GM19193 (cell line): Measurements from ENCODE around the gene ADPRHL1.

ENCODE experiments used
- POLR2A ChIP-seq: IDR thresholded peaks from 4 replicates; pipeline ENCODE4 v1.6.1; 2011; ENCODE audit not compliant: insufficient read depth, insufficient read length; ENCODE audit errors: extremely low read depth

The ADPRHL1 gene

DNA sequence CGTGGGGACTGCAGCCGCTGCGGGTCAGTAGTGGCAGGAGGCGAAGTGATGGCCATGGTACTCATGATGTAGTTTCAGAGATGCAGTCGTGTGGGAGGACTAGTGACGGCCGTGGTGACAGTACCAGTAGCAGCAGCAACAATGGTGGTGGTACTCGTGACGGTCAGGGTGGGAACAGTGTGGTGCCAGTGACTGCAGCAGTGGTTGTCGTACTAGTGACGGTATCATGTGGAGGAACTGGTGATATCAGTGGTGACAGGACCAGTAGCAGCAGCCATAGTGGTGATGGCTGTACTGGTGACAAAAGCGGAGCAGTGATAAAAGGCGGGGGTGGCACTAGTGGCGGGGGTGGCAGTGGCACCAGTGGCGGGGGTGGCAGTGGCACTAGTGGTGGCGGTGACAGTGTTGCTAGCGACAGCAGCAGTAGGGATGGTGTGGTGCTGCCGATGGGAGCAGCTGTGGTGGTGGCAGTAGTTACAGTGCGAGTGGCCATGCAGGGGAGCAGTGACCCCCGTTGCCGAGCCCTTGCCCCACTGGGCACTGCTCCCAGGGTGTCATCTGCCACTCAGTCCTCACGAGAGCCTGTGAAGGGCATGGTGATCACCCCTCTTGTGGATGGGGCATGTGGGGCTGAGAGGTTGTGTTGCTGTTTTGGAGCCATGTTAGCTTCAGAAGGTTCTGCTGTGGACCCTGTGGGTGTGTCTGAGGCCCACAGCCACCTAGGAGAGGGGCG is 22.7 kb downstream of the ADPRHL1 start:
- no peak for TF ChIP-seq POLR2A

DNA sequence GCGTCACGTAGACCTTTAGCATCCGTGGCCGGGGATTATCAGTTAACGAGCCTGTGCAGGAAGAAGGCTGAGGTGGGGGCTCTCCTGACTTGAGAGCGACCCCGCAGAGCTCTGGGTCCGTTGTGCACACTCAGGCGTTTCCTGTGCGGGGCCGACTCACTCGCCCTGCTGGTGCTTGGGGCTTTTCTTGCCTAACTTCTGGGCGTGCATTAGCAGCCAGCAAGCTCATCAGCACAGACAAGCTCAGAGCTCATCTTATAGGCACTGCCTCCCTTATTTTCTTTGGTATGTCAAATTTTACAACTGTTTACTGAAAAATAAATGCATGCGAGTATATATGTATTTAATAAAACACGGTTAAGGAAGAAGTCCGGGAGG is 23.7 kb downstream of the ADPRHL1 start:
- TF ChIP-seq POLR2A: no peak

DNA sequence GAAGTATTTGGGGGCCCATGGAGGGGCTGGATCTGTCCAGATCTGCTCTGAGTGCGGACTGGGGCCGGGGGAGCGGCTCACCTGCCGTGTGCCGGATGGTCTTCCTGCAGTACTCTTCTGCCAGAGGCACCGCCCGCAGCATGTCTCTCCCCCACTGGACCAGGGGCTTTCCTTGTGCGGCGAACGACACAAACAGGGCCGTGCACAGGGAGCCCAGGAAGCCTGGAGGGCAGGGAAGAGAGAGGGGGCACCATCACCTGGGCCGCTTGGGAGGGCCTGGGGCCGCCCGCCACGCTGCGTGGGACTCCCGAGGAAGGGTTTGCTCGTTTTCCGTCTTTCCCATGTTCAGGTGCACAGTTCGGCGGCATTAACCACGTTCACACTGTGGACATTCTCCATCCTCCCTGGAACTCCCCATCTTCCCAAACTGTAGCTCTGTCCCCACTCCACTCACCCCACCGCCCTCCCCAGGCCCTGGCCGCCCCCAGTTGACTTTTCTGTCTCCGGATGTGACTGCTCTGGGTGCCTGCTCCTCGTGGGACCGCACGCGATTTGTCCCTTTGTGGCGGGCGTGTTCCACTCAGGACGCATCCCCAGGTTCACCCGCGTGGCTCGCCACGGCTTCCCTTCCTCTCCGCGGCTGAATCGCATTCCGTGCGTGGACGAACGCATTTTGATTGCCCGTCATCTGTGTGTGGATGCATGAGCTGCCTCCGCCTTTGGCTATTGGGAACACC is 24.2 kb downstream of the ADPRHL1 start:
- no peak for TF ChIP-seq POLR2A

DNA sequence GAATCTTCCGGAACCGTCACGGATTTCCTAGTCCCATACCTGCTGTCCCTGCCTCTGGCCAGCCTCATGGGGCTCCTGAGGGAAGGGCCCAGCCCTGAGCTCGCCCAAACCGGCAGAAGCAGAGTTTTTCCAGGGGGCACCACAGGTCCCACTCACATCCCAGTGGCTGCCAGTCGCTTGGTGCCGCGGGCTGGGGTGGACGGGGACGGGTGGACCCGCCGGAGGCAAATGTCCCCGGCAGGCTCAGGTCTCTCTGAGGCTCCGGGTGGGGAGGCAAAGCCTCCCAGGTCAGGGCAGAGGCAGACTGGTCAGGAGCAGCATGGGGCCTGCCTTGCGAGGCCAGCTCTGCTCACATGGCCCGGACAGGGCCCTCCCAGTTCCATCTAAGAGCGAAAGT is 24.8 kb downstream of the ADPRHL1 start:
- TF ChIP-seq POLR2A: no peak

DNA sequence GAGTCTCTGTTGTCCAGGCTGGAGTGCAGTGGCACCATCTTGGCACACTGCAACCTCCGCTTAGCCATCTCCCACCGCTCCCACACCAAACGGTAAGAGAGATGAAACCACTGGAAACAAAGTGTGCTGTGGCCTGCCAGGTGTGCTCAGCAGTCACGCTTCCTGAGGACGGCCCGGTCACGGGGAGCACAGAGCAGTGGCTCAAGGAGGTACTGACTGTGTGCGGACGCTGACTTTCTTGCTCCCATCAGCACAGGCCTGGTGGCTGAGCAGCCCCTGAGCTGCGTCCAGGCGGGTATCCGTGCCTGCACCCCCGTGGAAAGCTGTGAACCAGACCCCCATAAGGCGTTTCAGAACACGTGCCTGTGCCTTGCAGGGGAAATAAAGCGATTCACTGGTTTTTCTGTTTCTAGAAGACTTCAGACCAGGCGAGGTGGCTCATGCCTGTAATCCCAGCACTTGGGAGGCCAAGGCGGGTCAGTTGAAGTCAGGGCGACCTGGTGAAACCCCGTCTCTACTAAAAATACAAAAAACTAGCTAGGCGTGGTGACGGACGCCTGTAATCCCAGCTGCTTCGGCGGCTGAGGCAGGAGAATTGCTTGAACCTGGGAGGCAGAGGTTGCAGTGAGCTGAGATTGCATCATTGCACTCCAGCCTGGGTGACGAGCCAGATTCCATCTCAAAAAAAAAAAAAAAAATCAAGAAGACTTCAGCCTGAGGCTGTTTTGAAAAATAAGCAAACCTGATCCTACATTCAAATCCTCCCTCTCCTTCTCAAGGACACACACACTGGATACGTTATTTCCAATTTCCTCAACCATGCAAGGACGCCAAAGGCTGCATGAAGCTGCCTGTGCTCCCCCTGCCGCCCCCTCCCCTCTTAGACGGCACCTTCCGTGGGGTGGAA is 25.5 kb downstream of the ADPRHL1 start:
- TF ChIP-seq POLR2A: no peak

DNA sequence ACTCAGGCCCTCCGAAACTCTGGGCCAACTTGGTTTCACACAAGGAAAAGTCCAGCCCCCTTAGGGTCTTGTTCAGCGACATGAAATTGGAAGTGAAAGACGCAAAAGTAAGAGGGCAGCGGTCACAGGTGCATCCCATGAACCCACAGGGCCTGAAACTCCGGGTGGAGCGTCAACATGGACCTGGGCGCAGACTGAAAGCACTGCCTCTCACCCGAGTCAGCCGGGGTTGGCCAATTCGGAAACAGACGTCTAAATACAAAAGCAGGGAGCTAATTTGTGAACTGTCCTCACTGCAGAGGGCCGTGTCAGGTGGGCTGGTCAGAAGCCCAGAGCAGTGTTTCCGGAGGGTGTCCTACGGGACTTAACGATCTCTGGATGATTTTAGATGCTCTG is 26.7 kb downstream of the ADPRHL1 start:
- no peak for TF ChIP-seq POLR2A

DNA sequence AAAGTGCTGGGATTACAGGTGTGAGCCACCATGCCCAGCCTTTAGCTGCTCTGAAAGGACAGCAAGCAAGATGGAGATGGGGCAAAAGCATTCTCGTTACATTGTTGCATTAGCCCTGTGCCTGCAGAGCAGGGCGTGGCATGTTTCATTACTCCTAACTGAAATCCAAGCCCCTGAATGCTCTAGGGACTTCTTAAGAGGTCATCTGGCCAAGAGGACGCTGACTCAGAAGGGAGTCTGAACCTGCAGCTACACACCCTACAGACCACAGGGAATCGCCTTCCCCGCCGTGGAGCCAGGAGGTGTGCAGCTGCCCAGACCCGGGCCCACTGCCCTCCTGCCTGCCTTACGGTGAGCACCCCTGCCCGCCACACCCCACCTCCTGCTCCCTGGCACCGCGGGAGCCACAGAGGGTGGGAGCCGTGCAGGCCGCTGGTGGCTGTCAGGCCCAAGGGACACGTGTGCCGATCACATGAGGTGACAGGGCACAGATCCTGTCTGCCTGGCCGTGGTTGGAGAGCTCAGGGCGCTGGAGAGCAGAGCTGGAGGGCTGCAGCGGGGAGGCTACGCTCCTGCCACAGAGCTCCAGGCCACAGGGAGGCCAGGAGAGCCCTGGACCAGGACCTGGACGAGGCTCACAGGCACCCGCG is 27.2 kb downstream of the ADPRHL1 start:
- TF ChIP-seq POLR2A: no peak

DNA sequence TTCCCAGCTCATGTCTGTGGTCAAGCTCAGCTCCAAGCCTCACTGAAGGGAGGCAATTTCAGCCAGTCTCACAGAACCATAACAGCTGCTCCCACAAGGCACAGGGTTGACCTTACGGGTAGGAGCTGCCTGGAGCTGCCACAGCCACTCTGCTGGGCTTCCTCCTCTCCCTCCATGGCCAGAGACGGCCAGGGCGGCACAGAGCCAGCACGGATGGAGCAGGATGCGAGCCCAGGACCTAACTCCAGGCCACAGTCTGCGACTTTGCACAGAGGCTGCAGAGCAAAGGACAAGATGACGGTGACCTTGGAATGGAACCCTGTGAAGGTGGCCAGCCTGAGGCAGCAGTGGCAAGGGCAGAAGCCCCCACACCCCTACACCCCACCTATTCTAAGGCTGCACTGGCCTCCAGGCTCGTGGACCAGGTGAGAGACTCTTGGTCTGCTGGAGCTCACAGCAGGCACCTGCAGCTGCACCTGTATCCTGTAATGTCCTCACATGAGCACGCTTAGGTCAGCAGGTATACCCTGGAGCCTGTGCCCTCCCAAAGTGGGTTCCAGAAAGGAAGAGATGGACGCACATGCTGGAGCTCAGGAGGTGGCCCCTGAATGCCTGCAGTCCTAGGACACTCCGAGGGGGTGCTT is 29.6 kb downstream of the ADPRHL1 start:
- no peak for TF ChIP-seq POLR2A

DNA sequence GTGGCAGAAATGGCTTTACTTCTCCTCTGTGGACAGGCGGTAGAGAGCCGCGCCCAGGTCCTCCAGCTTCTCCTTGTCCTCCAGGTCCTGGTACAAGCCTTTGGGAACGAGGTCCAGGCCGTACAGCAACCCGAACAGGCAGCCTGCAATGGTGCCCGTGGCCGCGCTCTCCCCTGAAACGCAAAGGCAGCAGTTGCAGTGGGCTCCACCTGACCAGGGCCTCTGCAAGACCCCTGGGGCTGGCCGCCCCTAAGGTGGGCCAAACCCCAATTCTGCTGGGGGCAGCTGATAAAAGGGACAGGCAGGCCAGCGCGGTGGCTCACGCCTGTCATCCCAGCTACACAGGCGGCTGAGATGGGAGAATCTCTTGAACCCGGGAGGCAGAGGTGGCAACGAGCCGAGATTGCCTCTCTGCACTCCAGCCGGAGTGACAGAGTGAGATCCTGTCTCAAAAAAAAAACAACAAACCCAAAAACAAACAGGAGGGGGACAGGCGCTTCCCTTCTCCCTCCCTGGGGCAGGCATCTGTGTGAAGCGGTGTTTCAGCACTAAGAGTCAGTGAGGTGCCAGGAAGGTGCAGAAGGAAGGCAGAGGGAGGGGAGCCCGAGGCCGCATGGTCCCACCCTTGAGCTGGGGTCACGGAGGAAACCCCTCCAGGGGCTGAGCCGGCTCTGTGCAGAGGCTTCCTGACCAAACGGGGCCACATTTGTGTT is 30.3 kb downstream of the ADPRHL1 start:
- TF ChIP-seq POLR2A: no peak

DNA sequence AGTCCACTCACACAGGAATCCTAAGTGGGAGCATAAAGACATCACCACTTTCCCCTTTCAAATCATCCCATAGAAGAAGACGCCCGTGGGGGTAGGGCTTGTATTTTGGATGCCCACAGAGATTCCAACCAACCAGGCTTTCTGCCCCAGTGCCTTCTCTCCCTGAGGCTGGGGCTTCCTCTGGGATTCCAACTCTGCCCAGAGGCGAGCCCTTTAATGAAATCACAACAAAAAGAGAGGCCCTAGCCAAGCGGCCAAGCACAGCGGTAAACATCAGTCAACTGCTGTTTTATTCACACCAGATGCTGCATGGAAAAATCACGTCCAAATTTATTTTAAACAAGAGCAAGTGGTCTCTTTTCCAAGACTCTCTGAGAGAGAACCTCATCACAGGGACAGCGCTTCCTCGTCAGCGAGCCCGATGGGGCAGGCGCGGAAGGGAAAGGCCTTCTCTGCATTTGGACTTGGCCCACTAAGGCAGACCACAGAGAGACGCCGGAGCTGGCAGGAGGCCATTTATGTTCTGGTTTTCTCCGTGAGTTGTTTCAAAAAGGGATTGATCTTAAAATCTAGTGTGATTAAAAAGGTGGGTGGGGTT is 31.5 kb downstream of the ADPRHL1 start:
- TF ChIP-seq POLR2A: no peak

DNA sequence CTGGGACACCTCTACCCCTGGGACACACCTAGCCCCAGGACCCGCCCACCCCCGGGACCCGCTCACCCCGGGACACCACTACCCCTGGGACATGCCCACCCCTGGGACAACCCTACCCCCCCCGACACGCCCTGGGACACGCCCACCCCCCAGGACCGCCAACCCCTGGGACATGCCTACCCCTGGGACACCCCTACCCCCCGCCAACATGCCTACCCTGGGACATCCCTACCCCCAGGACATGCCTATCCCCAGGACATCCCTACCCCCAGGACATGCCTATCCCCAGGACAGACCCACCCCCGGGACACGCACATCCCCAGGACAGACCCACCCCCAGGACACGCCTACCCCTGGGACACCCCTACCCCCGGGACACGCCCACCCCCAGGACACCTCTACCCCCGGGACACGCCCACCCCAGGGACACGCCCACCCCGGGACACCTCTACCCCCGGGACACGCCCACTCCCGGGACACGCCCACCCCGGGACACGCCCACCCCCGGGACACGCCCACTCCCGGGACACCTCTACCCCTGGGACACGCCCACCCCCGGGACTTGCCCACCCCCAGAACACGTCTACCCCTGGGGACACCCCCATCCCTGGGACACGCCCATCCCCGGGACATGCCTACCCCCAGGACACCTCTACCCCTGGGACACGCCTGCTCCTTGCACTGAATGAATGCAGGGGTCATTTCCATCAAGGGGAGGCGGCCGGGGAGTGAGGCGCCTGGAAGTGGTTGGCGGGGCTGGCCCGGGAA is 32.3 kb downstream of the ADPRHL1 start:
- no peak for TF ChIP-seq POLR2A

DNA sequence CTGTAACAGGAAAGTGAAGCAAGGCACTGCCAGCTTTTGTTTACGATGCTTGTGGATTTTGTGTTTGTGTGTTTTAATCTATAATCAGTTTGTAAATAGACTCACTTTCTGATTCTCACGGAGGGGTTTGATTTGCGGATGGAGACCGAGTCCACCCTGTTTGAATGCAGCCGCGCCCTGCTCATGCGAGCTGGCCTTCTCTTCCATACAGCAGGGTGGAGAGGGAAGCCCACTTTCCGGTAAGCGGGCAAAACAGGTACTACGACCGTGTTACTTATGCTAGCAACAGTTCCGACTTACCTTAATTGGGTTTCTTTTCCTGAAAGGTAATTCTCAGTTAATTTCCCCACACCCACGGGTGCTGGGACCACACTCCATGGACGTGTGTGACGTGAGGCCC is 33.1 kb downstream of the ADPRHL1 start:
- no peak for TF ChIP-seq POLR2A
